SH-SY5Y (cell line): Measurements from ENCODE around the gene CD3D.

Source experiments
- GATA2 ChIP-seq: IDR thresholded peaks from 2 replicates; pipeline ENCODE4 v1.6.1; 2011; ENCODE audit warnings: mild to moderate bottlenecking, low read depth, low read length
- GATA3 ChIP-seq: IDR thresholded peaks from 2 replicates; pipeline ENCODE4 v1.6.1; 2011; ENCODE audit warnings: low read depth, mild to moderate bottlenecking, low read length, moderate library complexity

DNA sequence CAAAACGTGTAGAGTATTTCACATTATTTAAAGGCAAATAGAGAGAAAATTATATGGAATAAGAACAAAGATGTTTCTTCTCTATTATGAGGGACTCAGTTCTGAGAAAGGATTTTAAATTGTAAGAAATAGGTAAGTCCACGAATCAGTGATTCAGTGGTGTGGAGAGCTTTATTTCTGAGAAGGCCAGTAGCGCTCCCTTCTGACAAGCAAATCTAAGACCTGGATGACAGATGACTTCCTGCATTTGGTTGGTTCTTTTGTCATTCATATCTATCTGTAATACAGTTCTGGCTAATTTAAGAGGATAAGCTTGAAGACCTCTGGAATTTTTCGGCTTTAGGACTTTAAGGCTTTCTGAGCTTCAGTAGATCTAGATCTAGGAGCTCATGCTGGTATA, 31.0 kb downstream of the CD3D start:
- TF ChIP-seq GATA2 (no peak), GATA3 (no peak)
